ENCODE results near the gene FBN2. TPM values are rescaled to one million over a fixed set of nuclear protein-coding genes. Genes with fewer than 3 reads are reported as not detected.

FBN2 gene
- total RNA-seq, 6 experiments from 2014 or later: 174 to 272 (median 186) TPM

DNA sequence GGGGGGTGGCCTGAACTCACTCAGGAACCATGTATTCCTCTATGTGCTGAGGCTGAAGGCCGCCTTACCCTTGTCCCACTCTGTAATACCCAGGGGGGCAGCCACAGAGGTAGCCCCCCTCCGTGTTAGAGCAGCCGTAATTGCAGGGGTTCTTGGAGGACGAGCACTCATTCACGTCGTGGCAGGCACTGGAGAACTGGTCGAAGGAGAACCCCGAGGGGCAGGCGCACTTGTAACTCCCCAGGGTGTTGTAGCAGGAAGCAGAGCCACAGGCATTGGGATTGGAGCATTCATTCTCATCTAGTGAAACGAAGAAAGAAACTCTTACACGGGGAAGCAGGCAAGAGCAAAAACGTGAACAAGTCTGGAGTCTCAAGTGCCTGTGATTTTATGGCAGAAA is 274.7 kb downstream of the FBN2 start:
- Mint-ChIP-seq H3K9me3 (no peaks in the 10 kb centered on the region), H3K4me3 (no peak overlapping the region), H3K36me3 (ENCODE audit: low read depth) (peaks cover 36% of the 10 kb centered on the region), H3K27me3 (ENCODE audit: insufficient read depth) (peaks cover 13% of the 10 kb centered on the region), H3K4me1 (ENCODE audit: low read depth) (no peaks in the 10 kb centered on the region), H3K27ac (no peak overlapping the region)
- DNase-seq: no peak
- TF ChIP-seq, protein P1, sequence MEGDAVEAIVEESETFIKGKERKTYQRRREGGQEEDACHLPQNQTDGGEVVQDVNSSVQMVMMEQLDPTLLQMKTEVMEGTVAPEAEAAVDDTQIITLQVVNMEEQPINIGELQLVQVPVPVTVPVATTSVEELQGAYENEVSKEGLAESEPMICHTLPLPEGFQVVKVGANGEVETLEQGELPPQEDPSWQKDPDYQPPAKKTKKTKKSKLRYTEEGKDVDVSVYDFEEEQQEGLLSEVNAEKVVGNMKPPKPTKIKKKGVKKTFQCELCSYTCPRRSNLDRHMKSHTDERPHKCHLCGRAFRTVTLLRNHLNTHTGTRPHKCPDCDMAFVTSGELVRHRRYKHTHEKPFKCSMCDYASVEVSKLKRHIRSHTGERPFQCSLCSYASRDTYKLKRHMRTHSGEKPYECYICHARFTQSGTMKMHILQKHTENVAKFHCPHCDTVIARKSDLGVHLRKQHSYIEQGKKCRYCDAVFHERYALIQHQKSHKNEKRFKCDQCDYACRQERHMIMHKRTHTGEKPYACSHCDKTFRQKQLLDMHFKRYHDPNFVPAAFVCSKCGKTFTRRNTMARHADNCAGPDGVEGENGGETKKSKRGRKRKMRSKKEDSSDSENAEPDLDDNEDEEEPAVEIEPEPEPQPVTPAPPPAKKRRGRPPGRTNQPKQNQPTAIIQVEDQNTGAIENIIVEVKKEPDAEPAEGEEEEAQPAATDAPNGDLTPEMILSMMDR (IDR thresholded peaks at IDR 0.05): no peak

DNA sequence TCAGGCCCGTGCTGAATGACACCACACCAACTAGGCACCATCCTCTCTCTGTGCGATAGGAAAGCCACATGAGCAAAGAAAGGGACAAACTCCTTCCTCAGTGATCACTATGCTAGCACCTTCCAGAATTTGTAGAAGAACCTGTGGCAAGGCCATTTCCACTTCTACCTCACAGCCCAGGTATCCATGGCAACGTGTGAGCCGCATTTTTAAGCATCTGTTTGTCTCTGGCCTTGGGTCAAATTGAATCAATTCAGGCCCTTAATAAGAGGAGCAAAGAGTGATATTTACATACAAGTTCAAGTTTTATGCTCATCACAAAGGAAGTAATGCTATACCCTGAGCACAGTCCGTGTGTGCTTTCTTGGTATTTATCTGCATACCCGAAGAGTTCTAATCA is 275.1 kb downstream of the FBN2 start:
- Mint-ChIP-seq H3K27ac (no peak overlapping the region; the same call in 1 of the 2 replicates), H3K36me3 (ENCODE audit: low read depth) (peaks cover 37% of the 10 kb centered on the region), H3K9me3 (no peaks in the 10 kb centered on the region), H3K27me3 (ENCODE audit: insufficient read depth) (peaks cover 13% of the 10 kb centered on the region), H3K4me3 (no peak overlapping the region), H3K4me1 (ENCODE audit: low read depth) (no peaks in the 10 kb centered on the region)
- DNase-seq: no peak
- TF ChIP-seq, protein P1 (IDR thresholded peaks at IDR 0.05): no peak

DNA sequence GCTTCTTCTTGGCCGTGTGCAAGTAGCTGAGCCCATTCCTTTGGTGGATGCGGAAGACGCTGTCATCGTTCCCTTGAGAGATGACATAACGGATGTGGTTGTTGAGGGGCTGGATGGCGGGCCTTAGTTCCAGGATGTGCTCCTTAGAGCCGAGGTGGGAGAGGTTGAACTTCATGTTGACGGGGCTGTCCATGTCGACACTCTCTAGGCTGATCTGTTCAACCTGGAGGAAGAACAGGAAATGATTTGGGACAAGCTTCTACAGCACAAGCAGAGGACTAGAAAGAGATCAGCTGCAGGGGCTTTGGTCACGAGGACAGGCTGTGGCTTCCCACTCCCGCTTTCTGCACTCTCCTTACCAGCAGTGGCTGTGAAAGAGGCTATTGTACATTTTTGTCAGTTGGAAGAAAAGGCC is 278.4 kb downstream of the FBN2 start:
- Mint-ChIP-seq H3K4me1 (ENCODE audit: low read depth) (no peaks in the 10 kb centered on the region), H3K36me3 (ENCODE audit: low read depth) (peaks cover 45% of the 10 kb centered on the region), H3K27me3 (ENCODE audit: insufficient read depth) (peaks cover 8% of the 10 kb centered on the region; the same call in 1 of the 2 replicates), H3K27ac (no peak overlapping the region), H3K4me3 (no peak overlapping the region; the same call in 1 of the 2 replicates), H3K9me3 (peaks cover 6% of the 10 kb centered on the region; the same call in 1 of the 2 replicates)
- TF ChIP-seq, protein P1 (IDR thresholded peaks at IDR 0.05): no peak
- DNase-seq: no peak

DNA sequence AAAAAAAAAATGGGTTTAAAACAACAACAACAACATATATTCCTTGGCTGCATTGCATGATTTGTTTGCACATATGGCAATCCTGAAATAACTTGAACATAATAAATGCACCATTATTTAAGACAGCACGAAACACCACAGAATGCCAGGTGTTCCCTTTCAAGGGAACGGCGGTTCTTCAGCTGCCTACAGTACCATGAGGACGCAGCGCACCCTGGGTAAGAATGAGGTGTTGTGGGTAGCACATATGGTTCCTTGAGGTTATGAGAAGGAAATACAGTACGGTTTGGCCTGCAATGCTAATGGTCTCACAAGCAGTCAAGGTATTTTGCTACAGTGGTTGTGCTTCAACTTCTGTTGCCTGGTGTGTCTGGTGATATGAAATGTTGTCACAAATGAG is 279.7 kb downstream of the FBN2 start:
- no peak overlapping the region for H3K27ac Mint-ChIP-seq
- DNase-seq: no peak
- peaks cover 44% of the 10 kb centered on the region for H3K36me3 Mint-ChIP-seq (ENCODE audit: low read depth)
- TF ChIP-seq, protein P1 (IDR thresholded peaks at IDR 0.05): no peak
- H3K4me3 Mint-ChIP-seq: no peak overlapping the region
- peaks cover 11% of the 10 kb centered on the region for H3K27me3 Mint-ChIP-seq (ENCODE audit: insufficient read depth)
- H3K4me1 Mint-ChIP-seq (ENCODE audit: low read depth): no peaks in the 10 kb centered on the region
- H3K9me3 Mint-ChIP-seq: peaks cover 13% of the 10 kb centered on the region; the same call in 1 of the 2 replicates

DNA sequence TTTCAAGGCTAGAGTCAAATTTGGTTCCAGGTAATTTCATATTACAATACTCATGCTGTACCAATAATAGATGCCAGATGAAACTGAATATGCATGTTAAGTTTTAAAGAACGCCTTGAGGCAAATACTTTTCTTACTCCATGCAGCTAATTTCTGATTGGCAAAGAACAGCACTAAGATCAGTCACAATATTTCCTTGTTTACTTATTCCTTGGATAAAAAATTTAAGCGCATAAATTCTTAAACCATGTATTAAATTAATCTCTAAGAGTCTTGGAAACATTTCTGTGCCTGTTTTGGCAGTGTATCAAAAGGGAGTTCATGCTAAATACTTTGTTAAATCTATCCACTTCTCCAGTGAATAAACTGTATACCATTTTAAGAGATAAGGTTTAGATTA is 281.0 kb downstream of the FBN2 start:
- Mint-ChIP-seq H3K36me3 (ENCODE audit: low read depth) (peaks cover 37% of the 10 kb centered on the region), H3K27me3 (ENCODE audit: insufficient read depth) (peaks cover 9% of the 10 kb centered on the region), H3K27ac (no peak overlapping the region), H3K4me3 (no peak overlapping the region), H3K9me3 (peaks cover 13% of the 10 kb centered on the region; the same call in 1 of the 2 replicates), H3K4me1 (ENCODE audit: low read depth) (no peaks in the 10 kb centered on the region)
- no peak for DNase-seq
- TF ChIP-seq, protein P1 (IDR thresholded peaks at IDR 0.05): no peak

DNA sequence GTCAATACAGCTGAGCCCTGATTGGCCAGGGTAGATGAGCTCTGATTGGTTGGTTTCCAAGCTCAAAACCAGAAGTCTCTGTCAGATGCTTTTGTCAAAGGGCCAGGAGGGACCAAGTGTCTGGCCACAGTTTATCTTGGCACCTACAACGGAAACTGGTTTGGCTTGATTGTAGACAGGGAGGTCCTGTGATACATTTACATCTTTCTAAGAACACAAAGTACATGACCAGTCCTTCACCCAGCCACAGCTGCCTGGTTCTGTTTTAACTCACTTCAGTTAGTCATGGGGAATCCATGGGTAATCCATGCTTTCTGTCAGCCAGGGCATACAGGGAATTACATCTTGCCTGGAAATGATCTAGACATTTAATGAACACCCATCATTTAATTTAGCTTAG is 283.3 kb downstream of the FBN2 start:
- no peaks in the 10 kb centered on the region for H3K4me1 Mint-ChIP-seq (ENCODE audit: low read depth)
- peaks cover 29% of the 10 kb centered on the region for H3K36me3 Mint-ChIP-seq (ENCODE audit: low read depth)
- peaks cover 13% of the 10 kb centered on the region; the same call in 1 of the 2 replicates for H3K9me3 Mint-ChIP-seq
- H3K27me3 Mint-ChIP-seq (ENCODE audit: insufficient read depth): peaks cover 9% of the 10 kb centered on the region
- H3K4me3 Mint-ChIP-seq: no peak overlapping the region
- TF ChIP-seq, protein P1 (IDR thresholded peaks at IDR 0.05): no peak
- H3K27ac Mint-ChIP-seq: no peak overlapping the region
- DNase-seq: peak; percentile 5

All from HFFc6 (cell line).